ENCODE data around the gene KRTAP5-9. TPM values are rescaled to one million over a fixed set of nuclear protein-coding genes. Genes with fewer than 3 reads are reported as not detected.
"Not testable (repeated sequence)": the region's sequence is repeated elsewhere in the genome, so short reads cannot be mapped to it uniquely, and the experiment has no call there.

Gene KRTAP5-9
- total RNA-seq, 3 donors from 2014 or later (not counting 1 experiment from before 2014, with no cell fraction given): 0.31 TPM; not detected in 2

DNA sequence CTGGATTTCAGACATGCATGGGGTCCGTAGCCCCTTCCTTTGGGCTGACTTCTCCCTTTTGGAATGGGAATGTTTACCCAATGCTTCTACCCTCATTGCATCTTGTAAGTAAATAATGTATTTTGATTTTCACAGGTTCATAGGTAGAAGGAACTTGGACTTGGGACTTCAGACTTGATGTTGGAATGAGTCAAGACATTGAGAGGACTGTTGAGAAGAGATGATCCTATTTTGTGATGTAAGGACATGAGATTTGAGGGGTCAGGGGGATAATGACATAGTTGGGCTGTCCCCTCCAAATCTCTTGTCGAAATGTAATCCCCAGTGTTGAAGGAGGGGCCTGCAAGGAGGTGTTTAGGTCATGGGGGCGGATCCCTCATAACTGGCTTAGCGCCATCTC lies 16.2 kb downstream of the KRTAP5-9 start:
- no peak overlapping the region for H3K27ac ChIP-seq (ENCODE audit: low read length)
- 79% methylated on average over 2 of the region's 4 CpGs for WGBS (ENCODE audit: insufficient coverage)
- no peak for ATAC-seq
- H3K4me1 ChIP-seq (ENCODE audit: control insufficient read depth, insufficient read depth, low read length): no peaks in the 10 kb centered on the region
- no peak for DNase-seq
- TF ChIP-seq, protein P1, sequence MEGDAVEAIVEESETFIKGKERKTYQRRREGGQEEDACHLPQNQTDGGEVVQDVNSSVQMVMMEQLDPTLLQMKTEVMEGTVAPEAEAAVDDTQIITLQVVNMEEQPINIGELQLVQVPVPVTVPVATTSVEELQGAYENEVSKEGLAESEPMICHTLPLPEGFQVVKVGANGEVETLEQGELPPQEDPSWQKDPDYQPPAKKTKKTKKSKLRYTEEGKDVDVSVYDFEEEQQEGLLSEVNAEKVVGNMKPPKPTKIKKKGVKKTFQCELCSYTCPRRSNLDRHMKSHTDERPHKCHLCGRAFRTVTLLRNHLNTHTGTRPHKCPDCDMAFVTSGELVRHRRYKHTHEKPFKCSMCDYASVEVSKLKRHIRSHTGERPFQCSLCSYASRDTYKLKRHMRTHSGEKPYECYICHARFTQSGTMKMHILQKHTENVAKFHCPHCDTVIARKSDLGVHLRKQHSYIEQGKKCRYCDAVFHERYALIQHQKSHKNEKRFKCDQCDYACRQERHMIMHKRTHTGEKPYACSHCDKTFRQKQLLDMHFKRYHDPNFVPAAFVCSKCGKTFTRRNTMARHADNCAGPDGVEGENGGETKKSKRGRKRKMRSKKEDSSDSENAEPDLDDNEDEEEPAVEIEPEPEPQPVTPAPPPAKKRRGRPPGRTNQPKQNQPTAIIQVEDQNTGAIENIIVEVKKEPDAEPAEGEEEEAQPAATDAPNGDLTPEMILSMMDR (IDR thresholded peaks at IDR 0.05): no peak
- H3K27me3 ChIP-seq (ENCODE audit: control insufficient read depth, insufficient read depth, low read length): peaks cover 2% of the 10 kb centered on the region
- Mint-ChIP-seq H3K27ac (no peak overlapping the region), H3K9me3 (no peaks in the 10 kb centered on the region), H3K4me3 (no peak overlapping the region), H3K27me3 (ENCODE audit: low read depth in 2 of 2) (peaks cover 35 to 50% of the 10 kb centered on the region in 2 donors), H3K4me1 (no peaks in the 10 kb centered on the region), H3K36me3 (no peaks in the 10 kb centered on the region)
- intact Hi-C loops (cut with micrococcal nuclease): no loop called here
- no peak overlapping the region for H3K4me3 ChIP-seq (ENCODE audit: low read length)
- no peaks in the 10 kb centered on the region for H3K36me3 ChIP-seq (ENCODE audit: control insufficient read depth, insufficient read depth, low read length)
- H3K9me3 ChIP-seq (ENCODE audit: control insufficient read depth, insufficient read depth, low read length): no peaks in the 10 kb centered on the region

GRCh38 chr11:71565263-71565662 lies 17.0 kb downstream of the KRTAP5-9 start, which contains the start of gene KRTAP5-10:
TSS of gene KRTAP5-10 (plus strand) at chr11:71565563. CDS start at chr11:71565588, 25 bp downstream.
- no peak within 1 kb of the TSS for H3K27ac ChIP-seq (ENCODE audit: low read length)
- DNase-seq (no peak), ATAC-seq (no peak)
- TF ChIP-seq, protein P1 (IDR thresholded peaks at IDR 0.05): no peak
- H3K27me3 ChIP-seq (ENCODE audit: control insufficient read depth, insufficient read depth, low read length): peaks cover 2% of the 10 kb centered on the region
- H3K36me3 ChIP-seq (ENCODE audit: control insufficient read depth, insufficient read depth, low read length): no peaks in the 10 kb centered on the region
- H3K4me1 ChIP-seq (ENCODE audit: control insufficient read depth, insufficient read depth, low read length): no peaks in the 10 kb centered on the region
- 37% methylated on average over 2 of the region's 5 CpGs for WGBS (ENCODE audit: insufficient coverage)
- Mint-ChIP-seq H3K9me3 (no peaks in the 10 kb centered on the region), H3K27me3 (ENCODE audit: low read depth in 2 of 2) (peaks cover 35 to 50% of the 10 kb centered on the region in 2 donors), H3K27ac (no peak within 1 kb of the TSS), H3K36me3 (no peaks in the 10 kb centered on the region), H3K4me3 (no peak within 1 kb of the TSS), H3K4me1 (no peaks in the 10 kb centered on the region)
- no peaks in the 10 kb centered on the region for H3K9me3 ChIP-seq (ENCODE audit: control insufficient read depth, insufficient read depth, low read length)
- H3K4me3 ChIP-seq (ENCODE audit: low read length): no peak within 1 kb of the TSS
- intact Hi-C loops (cut with micrococcal nuclease): no loop called here

GRCh38 chr11:71566081-71566620 lies 17.9 kb downstream of the KRTAP5-9 start:
- 73% methylated on average over 10 of the region's 10 CpGs for WGBS (ENCODE audit: insufficient coverage)
- Mint-ChIP-seq H3K4me3 (no peak overlapping the region), H3K9me3 (no peaks in the 10 kb centered on the region), H3K27ac (no peak overlapping the region), H3K27me3 (ENCODE audit: low read depth in 2 of 2) (peaks cover 36 to 45% of the 10 kb centered on the region in 2 donors), H3K4me1 (no peaks in the 10 kb centered on the region), H3K36me3 (no peaks in the 10 kb centered on the region)
- Histone ChIP-seq H3K9me3 (ENCODE audit: control insufficient read depth, insufficient read depth, low read length) (no peaks in the 10 kb centered on the region), H3K36me3 (ENCODE audit: control insufficient read depth, insufficient read depth, low read length) (no peaks in the 10 kb centered on the region), H3K4me3 (ENCODE audit: low read length) (no peak overlapping the region), H3K27me3 (ENCODE audit: control insufficient read depth, insufficient read depth, low read length) (peaks cover 2% of the 10 kb centered on the region), H3K4me1 (ENCODE audit: control insufficient read depth, insufficient read depth, low read length) (no peaks in the 10 kb centered on the region), H3K27ac (ENCODE audit: low read length) (no peak overlapping the region)
- DNase-seq (no peak), ATAC-seq (no peak)
- intact Hi-C loops (cut with micrococcal nuclease): no loop called here
- TF ChIP-seq, protein P1 (IDR thresholded peaks at IDR 0.05): no peak

GRCh38 chr11:71566626-71567599 lies 18.7 kb downstream of the KRTAP5-9 start:
- H3K4me3 ChIP-seq (ENCODE audit: low read length); H3K4me1 Mint-ChIP-seq; H3K27ac ChIP-seq (ENCODE audit: low read length); H3K27me3 ChIP-seq (ENCODE audit: control insufficient read depth, insufficient read depth, low read length); H3K4me1 ChIP-seq (ENCODE audit: control insufficient read depth, insufficient read depth, low read length); H3K36me3 ChIP-seq (ENCODE audit: control insufficient read depth, insufficient read depth, low read length); intact Hi-C loops (cut with micrococcal nuclease); DNase-seq; H3K36me3 Mint-ChIP-seq; ATAC-seq; H3K4me3 Mint-ChIP-seq; H3K9me3 ChIP-seq (ENCODE audit: control insufficient read depth, insufficient read depth, low read length); H3K27ac Mint-ChIP-seq; H3K9me3 Mint-ChIP-seq: not testable (repeated sequence)
- H3K27me3 Mint-ChIP-seq (ENCODE audit: low read depth in 2 of 2): peaks cover 30 to 39% of the 10 kb centered on the region in 2 donors
- 78% methylated on average over 12 of the region's 21 CpGs for WGBS (ENCODE audit: insufficient coverage)

GRCh38 chr11:71567633-71568032 lies 19.4 kb downstream of the KRTAP5-9 start:
- H3K27ac Mint-ChIP-seq; H3K4me1 Mint-ChIP-seq; H3K36me3 Mint-ChIP-seq; H3K9me3 ChIP-seq (ENCODE audit: control insufficient read depth, insufficient read depth, low read length); H3K36me3 ChIP-seq (ENCODE audit: control insufficient read depth, insufficient read depth, low read length); DNase-seq; intact Hi-C loops (cut with micrococcal nuclease); H3K9me3 Mint-ChIP-seq; ATAC-seq; H3K4me1 ChIP-seq (ENCODE audit: control insufficient read depth, insufficient read depth, low read length); H3K27me3 ChIP-seq (ENCODE audit: control insufficient read depth, insufficient read depth, low read length); H3K4me3 ChIP-seq (ENCODE audit: low read length); H3K4me3 Mint-ChIP-seq; H3K27ac ChIP-seq (ENCODE audit: low read length): not testable (repeated sequence)
- WGBS (ENCODE audit: insufficient coverage): 61% methylated on average over 8 of the region's 8 CpGs
- peaks cover 27 to 33% of the 10 kb centered on the region in 2 donors for H3K27me3 Mint-ChIP-seq (ENCODE audit: low read depth in 2 of 2)
